Mucosa of rectum (tissue), 2 donors: ENCODE data around the gene DPPA5.

Experiments used
- H3K27ac ChIP-seq, 2 donors: one replicate each; pipeline ENCODE4 v1.7.0; 2013; ENCODE audit warnings: inconsistent platforms in 2 of 2, low read depth in 2 of 2, low read length in 2 of 2
- H3K27me3 ChIP-seq, 2 donors: one replicate each; pipeline ENCODE4 v1.7.0; 2013; ENCODE audit warnings: low read length in 2 of 2; ENCODE audit not compliant: control insufficient read depth in 2 of 2, insufficient read depth in 2 of 2
- H3K36me3 ChIP-seq, 2 donors: one replicate each; pipeline ENCODE4 v1.7.0; 2013; ENCODE audit warnings: low read length in 2 of 2; ENCODE audit not compliant: control insufficient read depth in 2 of 2, insufficient read depth in 2 of 2
- H3K4me1 ChIP-seq, 2 donors: one replicate each; pipeline ENCODE4 v1.7.0; 2013; ENCODE audit warnings: low read length in 2 of 2, mild to moderate bottlenecking in 1 of 2; ENCODE audit not compliant: control insufficient read depth in 2 of 2, insufficient read depth in 2 of 2
- H3K4me3 ChIP-seq, 2 donors: one replicate each; pipeline ENCODE4 v1.7.0; 2013; ENCODE audit warnings: low read length in 2 of 2
- H3K9ac ChIP-seq, 2 donors: one replicate each; pipeline ENCODE4 v1.7.0; 2013; ENCODE audit warnings: low read length in 2 of 2, low read depth in 1 of 2, mild to moderate bottlenecking in 1 of 2
- H3K9me3 ChIP-seq, 2 donors: one replicate each; pipeline ENCODE4 v1.7.0; 2013; ENCODE audit warnings: low read length in 2 of 2; ENCODE audit not compliant: control insufficient read depth in 2 of 2
- donor health status: healthy.
- donor health status: Normal muscosa, but diverticular disease.

The DPPA5 gene

DNA sequence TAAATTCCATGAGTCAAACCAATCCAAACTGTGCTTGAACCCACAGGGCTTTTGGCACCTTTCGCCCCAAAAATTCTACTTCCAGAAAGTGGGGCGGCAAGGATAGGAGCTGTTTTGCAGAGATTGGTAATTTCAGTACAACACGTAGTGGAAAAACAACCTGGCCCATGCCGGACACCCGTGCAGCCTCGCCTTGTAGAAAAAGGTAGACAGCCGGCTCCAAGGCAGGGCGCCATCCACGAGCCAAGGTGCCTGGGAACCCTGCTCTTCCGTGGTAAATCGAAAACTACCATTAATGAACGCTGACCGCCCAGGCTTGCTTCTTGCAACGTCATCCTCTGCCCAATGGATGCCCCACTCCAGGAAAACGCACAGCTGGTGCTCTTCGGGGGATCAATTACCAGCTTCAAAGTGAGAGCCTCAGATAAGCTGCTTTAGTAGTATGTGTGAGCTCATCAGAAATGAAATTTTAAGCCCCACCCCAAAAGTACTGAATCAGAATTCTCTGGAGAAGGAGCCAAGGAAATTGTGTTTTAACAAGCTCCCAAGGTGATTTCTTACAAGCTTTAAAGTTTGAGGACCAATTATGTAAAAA lies 13.8 kb upstream of the DPPA5 start:
- Histone ChIP-seq H3K36me3 (no peaks in the 10 kb centered on the region), H3K27ac (no peak overlapping the region), H3K4me1 (no peaks in the 10 kb centered on the region), H3K9ac (no peak overlapping the region), H3K9me3 (peaks cover 0 to 5% of the 10 kb centered on the region in 2 donors), H3K4me3 (no peak overlapping the region), H3K27me3 (no peaks in the 10 kb centered on the region)

DNA sequence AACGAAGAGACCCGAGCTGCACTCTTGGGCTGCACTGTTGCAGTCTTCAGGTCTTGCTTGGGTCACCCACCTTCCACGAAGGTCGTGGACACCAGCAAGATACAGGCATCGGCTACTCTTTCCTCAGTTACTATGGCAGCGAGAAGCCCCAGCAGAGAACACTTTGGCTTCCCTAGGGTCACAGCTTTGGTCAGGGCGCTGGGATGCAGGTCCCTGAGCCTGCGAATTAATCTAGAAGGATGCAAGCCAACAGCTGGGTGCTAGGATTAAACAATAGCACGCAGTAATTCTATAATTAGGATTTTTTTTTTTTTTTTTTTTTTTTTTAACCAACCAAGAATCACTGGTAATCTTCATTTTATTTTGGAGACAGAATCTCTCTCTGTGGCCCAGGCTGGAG lies 10.5 kb upstream of the DPPA5 start:
- Histone ChIP-seq H3K9me3 (no peaks in the 10 kb centered on the region), H3K27me3 (no peaks in the 10 kb centered on the region), H3K4me1 (no peaks in the 10 kb centered on the region), H3K9ac (no peak overlapping the region), H3K27ac (no peak overlapping the region), H3K4me3 (no peak overlapping the region), H3K36me3 (no peaks in the 10 kb centered on the region)

DNA sequence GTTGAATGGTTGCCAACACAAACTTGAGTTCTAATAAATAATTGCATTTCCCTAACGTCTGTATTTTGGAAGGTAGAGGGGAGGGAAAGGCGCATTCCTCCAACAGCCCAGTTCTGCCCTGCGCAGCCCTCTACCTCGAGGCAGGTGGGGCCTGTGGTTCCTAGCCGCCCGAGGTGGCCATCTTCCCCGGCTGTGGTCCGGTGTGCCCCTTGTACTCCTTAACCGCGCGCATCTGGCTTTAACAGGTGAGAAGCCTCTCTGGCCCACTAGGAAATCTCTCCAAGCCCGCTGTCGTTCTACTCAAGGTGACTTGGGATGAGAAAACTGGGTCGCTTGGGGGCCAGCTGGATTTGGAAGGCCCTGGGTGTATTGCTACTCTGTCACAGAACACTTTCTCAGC lies 10.0 kb upstream of the DPPA5 start:
- Histone ChIP-seq H3K4me3 (no peak overlapping the region), H3K9me3 (no peaks in the 10 kb centered on the region), H3K9ac (no peak overlapping the region), H3K27ac (no peak overlapping the region), H3K36me3 (no peaks in the 10 kb centered on the region), H3K27me3 (no peaks in the 10 kb centered on the region), H3K4me1 (no peaks in the 10 kb centered on the region)

DNA sequence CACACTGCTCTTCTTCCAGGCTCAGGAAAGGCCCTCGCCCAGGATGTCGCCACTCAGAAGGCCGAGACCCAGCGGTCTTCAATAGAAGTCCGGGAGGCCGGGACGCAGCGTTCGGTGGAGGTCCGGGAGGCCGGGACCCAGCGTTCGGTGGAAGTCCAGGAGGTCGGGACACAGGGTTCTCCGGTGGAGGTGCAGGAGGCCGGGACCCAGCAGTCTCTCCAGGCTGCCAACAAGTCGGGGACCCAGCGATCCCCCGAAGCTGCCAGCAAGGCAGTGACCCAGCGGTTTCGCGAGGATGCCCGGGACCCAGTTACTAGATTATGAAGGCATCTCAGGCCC lies 9.4 kb upstream of the DPPA5 start:
- no peaks in the 10 kb centered on the region for H3K9me3 ChIP-seq

DNA sequence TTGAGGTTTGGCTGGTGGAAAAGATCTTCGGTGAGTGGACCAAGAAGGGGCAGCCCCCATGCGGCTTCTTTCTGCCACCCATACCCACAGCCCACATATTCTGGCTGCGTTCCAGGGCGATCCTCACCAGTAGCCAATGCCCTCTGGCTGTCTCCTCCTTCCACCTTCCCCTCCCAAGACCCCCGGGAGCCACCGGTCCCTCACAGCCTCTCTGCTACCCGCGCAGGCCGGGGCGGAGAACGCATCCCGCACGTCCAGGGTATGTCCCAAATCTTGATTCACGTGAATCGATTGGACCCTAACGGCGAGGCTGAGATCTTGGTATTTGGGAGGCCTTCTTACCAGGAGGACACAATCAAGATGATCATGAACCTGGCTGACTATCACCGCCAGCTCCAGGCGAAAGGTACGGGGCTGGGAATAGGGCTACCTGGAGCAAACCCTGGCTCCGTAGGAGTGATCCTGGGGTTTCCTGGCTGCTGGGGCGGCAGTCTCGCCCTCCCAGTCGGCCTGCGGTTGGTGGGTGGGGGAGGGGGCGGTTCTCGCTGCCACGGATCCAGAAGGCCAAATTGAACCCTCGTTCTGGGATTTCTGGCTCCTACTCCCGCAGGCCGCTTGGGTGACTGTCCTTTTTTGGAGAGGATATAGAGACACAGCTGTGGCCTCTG lies 8.9 kb upstream of the DPPA5 start:
- H3K9me3 ChIP-seq: no peaks in the 10 kb centered on the region
- no peak overlapping the region for H3K9ac ChIP-seq
- H3K4me3 ChIP-seq: no peak overlapping the region
- no peaks in the 10 kb centered on the region for H3K36me3 ChIP-seq
- no peaks in the 10 kb centered on the region for H3K27me3 ChIP-seq
- no peak overlapping the region for H3K27ac ChIP-seq
- H3K4me1 ChIP-seq: no peaks in the 10 kb centered on the region

More for the DNA sequence above, 9.4 kb upstream of the DPPA5 start:
- no peaks in the 10 kb centered on the region for H3K4me1 ChIP-seq
- H3K4me3 ChIP-seq: no peak overlapping the region
- no peaks in the 10 kb centered on the region for H3K27me3 ChIP-seq
- no peak overlapping the region for H3K27ac ChIP-seq
- no peaks in the 10 kb centered on the region for H3K36me3 ChIP-seq
- no peak overlapping the region for H3K9ac ChIP-seq

DNA sequence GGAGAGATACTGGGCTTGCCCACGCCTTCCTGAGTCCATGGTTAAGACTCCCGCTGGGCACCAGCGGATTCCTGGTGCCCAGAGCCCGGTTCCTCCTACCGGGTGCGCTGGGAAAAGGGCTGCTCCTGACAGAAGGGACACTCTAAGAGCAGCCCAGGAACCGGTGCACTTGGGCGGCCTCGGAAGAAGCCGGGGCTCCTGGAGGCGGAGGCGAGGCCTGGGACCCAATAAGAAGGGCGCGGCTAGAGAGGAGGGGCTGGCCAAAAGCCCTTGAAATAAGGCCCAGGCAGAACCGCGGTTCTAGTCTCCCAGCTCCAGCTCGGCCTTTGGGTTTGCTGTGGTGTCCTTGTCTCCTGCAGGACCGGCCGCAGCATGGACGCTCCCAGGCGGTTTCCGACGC lies 8.3 kb upstream of the DPPA5 start, which contains the start of gene KHDC3L:
Gene KHDC3L, plus strand, starts transcription at position 301 of the 400 bp plus-strand sequence. Its CDS starts 72 bp downstream, at position 373.
- Histone ChIP-seq H3K4me1 (no peaks in the 10 kb centered on the region), H3K36me3 (no peaks in the 10 kb centered on the region), H3K27ac (no peak within 1 kb of the TSS), H3K4me3 (no peak within 1 kb of the TSS), H3K9ac (no peak within 1 kb of the TSS), H3K9me3 (no peaks in the 10 kb centered on the region), H3K27me3 (no peaks in the 10 kb centered on the region)

DNA sequence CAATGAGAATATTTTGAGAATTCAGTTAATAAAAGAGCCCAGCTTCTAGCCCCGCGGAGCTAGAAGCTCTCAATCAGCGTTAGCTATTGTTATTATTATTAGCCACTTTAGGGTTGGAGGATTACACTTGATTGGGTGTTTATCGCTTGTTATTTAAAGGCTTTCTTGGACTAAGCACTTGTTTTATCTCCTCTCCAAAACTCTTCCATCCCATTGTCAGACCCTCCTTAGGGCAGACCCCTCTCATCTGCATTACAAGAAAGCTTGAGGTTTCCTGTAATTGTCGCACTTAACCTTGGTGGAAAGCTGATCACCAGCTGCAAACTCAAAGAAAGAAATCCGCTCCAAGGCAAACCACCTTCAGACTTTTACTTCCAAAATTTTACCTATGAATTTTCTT lies 4.8 kb downstream of the DPPA5 start:
- Histone ChIP-seq H3K4me3 (no peak overlapping the region), H3K9me3 (no peaks in the 10 kb centered on the region), H3K27ac (no peak overlapping the region), H3K4me1 (no peaks in the 10 kb centered on the region), H3K27me3 (peaks cover 4 to 6% of the 10 kb centered on the region in 2 donors), H3K9ac (no peak overlapping the region), H3K36me3 (no peaks in the 10 kb centered on the region)

DNA sequence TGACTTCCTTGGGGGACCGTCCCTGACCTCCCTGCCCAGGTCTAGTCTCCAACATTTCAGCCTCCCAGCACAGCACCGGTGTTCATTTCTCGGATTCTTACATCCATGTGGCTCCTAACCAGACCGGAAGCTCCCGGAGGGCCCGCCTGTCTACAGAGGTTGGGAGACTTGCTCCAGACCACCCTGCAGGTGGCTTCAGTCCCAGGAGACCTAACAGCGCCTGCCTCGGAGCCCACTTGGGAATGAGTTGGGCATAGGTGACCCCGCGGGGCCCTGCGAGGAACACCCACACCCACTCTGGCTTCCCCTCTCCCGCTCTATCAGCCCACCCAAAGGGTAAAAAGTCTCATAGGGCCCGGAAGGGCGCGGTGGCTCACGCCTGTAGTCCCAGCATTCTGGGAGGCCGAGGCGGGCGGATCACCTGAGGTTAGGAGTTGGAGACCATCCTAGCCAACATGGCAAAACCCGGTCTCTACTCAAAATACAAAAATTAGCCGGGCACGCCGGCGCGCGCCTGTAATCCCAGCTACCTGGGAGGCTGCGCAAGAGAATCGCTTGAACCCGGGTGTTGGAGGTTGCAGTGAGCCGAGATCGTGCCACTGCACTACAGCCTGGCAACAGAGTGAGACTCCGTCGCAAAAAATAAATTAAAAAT lies 5.4 kb downstream of the DPPA5 start:
- H3K9ac ChIP-seq: no peak overlapping the region
- no peaks in the 10 kb centered on the region for H3K9me3 ChIP-seq
- no peaks in the 10 kb centered on the region for H3K4me1 ChIP-seq
- H3K36me3 ChIP-seq: no peaks in the 10 kb centered on the region
- peaks cover 4 to 6% of the 10 kb centered on the region in 2 donors for H3K27me3 ChIP-seq
- H3K4me3 ChIP-seq: no peak overlapping the region
- H3K27ac ChIP-seq: no peak overlapping the region

DNA sequence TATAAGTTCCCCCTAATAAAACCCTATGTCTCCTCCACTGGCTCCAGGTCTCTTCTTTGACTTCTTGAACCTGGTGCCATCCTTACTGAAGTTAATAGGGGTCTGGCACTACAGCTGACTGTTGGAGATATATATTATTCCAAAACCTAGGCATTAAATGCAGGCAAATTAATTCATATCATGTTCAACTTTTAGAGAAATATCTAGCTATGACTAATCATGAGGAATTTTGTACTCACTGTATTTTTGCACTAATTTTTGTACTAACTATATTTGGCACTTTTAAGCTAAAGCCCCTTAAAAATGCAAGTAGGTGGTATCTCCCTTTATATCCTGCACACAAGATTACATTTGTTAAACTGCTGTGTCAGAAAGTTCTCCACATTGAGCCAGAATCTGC lies 10.9 kb downstream of the DPPA5 start:
- no peak overlapping the region for H3K4me3 ChIP-seq
- H3K27me3 ChIP-seq: peaks cover 0 to 1% of the 10 kb centered on the region in 2 donors
- H3K4me1 ChIP-seq: no peaks in the 10 kb centered on the region
- no peak overlapping the region for H3K27ac ChIP-seq
- H3K9me3 ChIP-seq: no peaks in the 10 kb centered on the region
- no peak overlapping the region for H3K9ac ChIP-seq
- H3K36me3 ChIP-seq: no peaks in the 10 kb centered on the region

DNA sequence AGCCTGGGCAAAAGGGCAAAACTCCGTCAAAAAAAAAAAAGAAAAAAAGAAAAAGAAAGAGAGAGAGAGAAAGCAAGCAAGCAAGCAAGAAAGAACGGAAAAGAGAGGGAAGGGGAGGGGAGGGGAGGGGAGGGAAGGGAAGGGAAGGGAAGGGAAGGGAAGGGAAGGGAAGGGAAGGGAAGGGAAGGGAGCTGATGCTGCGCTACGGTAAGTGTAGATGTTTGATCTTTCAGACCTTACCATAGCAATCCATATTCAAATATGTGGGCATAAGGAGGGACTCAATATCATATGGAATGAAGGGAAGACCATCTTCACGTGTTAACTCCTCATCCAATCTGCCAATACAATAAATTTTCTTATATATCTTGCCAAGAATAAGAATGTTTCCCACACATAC lies 11.9 kb downstream of the DPPA5 start:
- Histone ChIP-seq H3K4me3 (no peak overlapping the region), H3K27ac (no peak overlapping the region), H3K9ac (no peak overlapping the region), H3K36me3 (no peaks in the 10 kb centered on the region), H3K4me1 (no peaks in the 10 kb centered on the region), H3K27me3 (no peaks in the 10 kb centered on the region), H3K9me3 (no peaks in the 10 kb centered on the region)
